Nephron progenitor cell (in vitro differentiated cells): ENCODE results near the gene BACE2.
"Not testable (repeated sequence)": the region's sequence is repeated elsewhere in the genome, so short reads cannot be mapped to it uniquely, and the experiment has no call there.

Experiments
- DNase-seq: peaks from one replicate; pipeline ENCODE4 v3.0.0; 2021
- H3K27ac Mint-ChIP-seq: 2 replicates; pipeline ENCODE4 v1.8.0; 2021; ENCODE audit warnings: mild to moderate bottlenecking, moderate library complexity, mixed read lengths
- H3K27me3 Mint-ChIP-seq: 2 replicates; pipeline ENCODE4 v1.8.0; 2021; ENCODE audit warnings: mild to moderate bottlenecking, low read depth, mixed read lengths; ENCODE audit not compliant: poor library complexity
- H3K36me3 Mint-ChIP-seq: 2 replicates; pipeline ENCODE4 v1.8.0; 2021; ENCODE audit warnings: low read depth, mixed read lengths
- H3K4me1 Mint-ChIP-seq: 2 replicates; pipeline ENCODE4 v1.8.0; 2021; ENCODE audit warnings: mixed read lengths
- H3K4me3 Mint-ChIP-seq: 2 replicates; pipeline ENCODE4 v1.8.0; 2021; ENCODE audit warnings: mild to moderate bottlenecking, moderate library complexity, mixed read lengths
- H3K9me3 Mint-ChIP-seq: 2 replicates; pipeline ENCODE4 v1.8.0; 2021; ENCODE audit warnings: mild to moderate bottlenecking, moderate library complexity, mixed read lengths
- TF ChIP-seq, protein P1 (sequence below): fragments of 200-600 bp; sonication (generic); IDR thresholded peaks from 2 replicates; pipeline ENCODE4 v1.5.0; 2021; ENCODE audit warnings: antibody characterized with exemption

The BACE2 gene

DNA sequence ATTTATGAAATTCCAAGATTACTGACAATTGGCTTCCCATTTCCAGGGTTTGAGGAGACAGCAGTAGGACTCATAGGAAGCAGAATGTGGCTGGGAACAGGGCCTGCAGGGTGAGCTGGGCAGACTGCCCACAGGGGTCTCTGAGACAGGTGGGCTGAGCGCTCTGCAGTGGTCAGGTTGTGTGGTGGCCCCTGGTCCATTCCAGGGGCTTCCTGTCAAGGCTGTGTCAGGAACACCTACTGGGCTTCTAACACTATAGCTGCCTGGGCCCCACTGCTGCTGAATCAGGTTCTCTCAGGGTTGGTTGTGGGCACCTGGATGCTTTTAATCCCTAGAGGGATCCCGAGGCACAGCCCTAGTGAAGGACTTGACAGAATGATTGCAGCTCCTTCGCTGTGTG, 72.1 kb downstream of the BACE2 start:
- TF ChIP-seq, protein P1, sequence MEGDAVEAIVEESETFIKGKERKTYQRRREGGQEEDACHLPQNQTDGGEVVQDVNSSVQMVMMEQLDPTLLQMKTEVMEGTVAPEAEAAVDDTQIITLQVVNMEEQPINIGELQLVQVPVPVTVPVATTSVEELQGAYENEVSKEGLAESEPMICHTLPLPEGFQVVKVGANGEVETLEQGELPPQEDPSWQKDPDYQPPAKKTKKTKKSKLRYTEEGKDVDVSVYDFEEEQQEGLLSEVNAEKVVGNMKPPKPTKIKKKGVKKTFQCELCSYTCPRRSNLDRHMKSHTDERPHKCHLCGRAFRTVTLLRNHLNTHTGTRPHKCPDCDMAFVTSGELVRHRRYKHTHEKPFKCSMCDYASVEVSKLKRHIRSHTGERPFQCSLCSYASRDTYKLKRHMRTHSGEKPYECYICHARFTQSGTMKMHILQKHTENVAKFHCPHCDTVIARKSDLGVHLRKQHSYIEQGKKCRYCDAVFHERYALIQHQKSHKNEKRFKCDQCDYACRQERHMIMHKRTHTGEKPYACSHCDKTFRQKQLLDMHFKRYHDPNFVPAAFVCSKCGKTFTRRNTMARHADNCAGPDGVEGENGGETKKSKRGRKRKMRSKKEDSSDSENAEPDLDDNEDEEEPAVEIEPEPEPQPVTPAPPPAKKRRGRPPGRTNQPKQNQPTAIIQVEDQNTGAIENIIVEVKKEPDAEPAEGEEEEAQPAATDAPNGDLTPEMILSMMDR: no peak
- Mint-ChIP-seq H3K27me3 (peaks cover 4% of the 10 kb centered on the region), H3K4me1 (peaks cover 33% of the 10 kb centered on the region), H3K27ac (no peak overlapping the region), H3K9me3 (peaks cover under 1% of the 10 kb centered on the region), H3K4me3 (no peak overlapping the region), H3K36me3 (peaks cover 24% of the 10 kb centered on the region)
- DNase-seq: no peak

- peak overlapping the region; percentile 7 for H3K4me3 Mint-ChIP-seq
- no peak for DNase-seq
- H3K27me3 Mint-ChIP-seq: peaks cover 4% of the 10 kb centered on the region
- peaks cover 3% of the 10 kb centered on the region for H3K9me3 Mint-ChIP-seq
- H3K36me3 Mint-ChIP-seq: peaks cover 33% of the 10 kb centered on the region
- H3K4me1 Mint-ChIP-seq: peaks cover 28% of the 10 kb centered on the region
- peak overlapping the region; percentile 92 for H3K27ac Mint-ChIP-seq
- TF ChIP-seq, protein P1: no peak
Measured at GRCh38 chr21:41241341-41241740, 73.4 kb downstream of the BACE2 start.

GRCh38 chr21:41242238-41242829, 74.4 kb downstream of the BACE2 start:
- TF ChIP-seq, protein P1: no peak
- Mint-ChIP-seq H3K4me1 (peaks cover 30% of the 10 kb centered on the region), H3K36me3 (peaks cover 40% of the 10 kb centered on the region), H3K9me3 (peaks cover 3% of the 10 kb centered on the region), H3K4me3 (no peak overlapping the region), H3K27me3 (peaks cover 4% of the 10 kb centered on the region), H3K27ac (peak overlapping the region; percentile 79)
- no peak for DNase-seq

DNA sequence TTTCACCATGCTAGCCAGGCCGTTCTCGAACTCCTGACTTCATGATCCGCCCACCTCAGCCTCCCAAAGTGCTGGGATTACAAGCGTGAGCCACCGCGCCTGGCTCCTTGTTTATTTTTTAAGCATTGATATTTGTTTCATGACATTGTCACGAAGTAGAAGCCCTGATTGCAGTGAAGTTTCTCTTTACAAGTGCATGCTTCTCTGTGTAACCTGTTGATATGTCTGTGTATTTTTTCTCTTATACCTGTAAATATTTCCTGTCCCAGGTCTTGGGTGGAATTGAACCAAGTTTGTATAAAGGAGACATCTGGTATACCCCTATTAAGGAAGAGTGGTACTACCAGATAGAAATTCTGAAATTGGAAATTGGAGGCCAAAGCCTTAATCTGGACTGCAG, 75.1 kb downstream of the BACE2 start:
- H3K4me1 Mint-ChIP-seq: peaks cover 30% of the 10 kb centered on the region
- peaks cover 3% of the 10 kb centered on the region for H3K9me3 Mint-ChIP-seq
- DNase-seq: no peak
- H3K27ac Mint-ChIP-seq: no peak overlapping the region
- TF ChIP-seq, protein P1: no peak
- no peak overlapping the region for H3K4me3 Mint-ChIP-seq
- H3K27me3 Mint-ChIP-seq: peaks cover 4% of the 10 kb centered on the region
- H3K36me3 Mint-ChIP-seq: peaks cover 38% of the 10 kb centered on the region

DNA sequence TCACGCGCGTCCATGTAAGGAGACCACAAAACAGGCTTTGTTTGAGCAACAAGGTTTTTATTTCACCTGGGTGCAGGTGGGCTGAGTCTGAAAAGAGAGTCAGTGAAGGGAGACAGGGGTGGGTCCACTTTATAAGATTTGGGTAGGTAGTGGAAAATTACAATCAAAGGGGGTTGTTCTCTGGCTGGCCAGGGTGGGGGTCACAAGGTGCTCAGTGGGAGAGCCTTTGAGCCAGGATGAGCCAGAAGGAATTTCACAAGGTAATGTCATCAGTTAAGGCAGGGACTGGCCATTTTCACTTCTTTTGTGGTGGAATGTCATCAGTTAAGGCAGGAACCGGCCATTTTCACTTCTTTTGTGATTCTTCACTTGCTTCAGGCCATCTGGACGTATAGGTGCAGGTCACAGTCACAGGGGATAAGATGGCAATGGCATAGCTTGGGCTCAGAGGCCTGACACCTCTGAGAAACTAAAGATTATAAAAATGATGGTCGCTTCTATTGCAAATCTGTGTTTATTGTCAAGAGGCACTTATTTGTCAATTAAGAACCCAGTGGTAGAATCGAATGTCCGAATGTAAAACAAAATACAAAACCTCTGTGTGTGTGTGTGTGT, 76.4 kb downstream of the BACE2 start:
- Mint-ChIP-seq H3K36me3 (peaks cover 44% of the 10 kb centered on the region), H3K4me1 (peaks cover 30% of the 10 kb centered on the region)
- H3K27me3 Mint-ChIP-seq, H3K27ac Mint-ChIP-seq, DNase-seq, H3K9me3 Mint-ChIP-seq, H3K4me3 Mint-ChIP-seq: not testable (repeated sequence)

DNA sequence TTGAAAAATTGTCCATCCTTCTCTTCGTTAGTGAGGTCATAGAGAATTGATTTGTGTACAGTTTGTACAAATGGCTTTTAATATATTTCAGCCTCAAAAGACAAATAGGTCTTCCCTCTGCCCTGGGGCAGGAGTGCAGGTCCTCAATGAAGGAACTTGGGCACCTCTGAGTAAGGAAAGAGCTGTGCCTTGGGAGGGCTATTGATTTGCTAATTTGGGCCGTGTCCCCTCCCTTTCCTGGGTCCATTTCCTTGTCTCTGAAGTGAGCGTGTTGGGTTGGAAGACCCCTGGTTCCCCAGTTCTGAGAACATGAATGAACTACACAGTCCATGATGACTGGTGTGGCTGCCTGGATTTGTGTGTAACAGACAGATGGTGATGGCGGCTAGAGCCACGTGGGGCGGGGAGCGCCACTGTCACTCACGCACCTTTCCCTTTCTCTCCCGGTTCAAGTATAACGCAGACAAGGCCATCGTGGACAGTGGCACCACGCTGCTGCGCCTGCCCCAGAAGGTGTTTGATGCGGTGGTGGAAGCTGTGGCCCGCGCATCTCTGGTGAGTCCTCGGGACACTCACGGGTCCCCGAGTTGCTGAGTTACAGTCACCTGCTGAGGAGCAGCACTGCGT, 77.7 kb downstream of the BACE2 start:
- TF ChIP-seq, protein P1: no peak
- Mint-ChIP-seq H3K4me1 (peaks cover 23% of the 10 kb centered on the region), H3K27ac (no peak overlapping the region), H3K27me3 (peaks cover 8% of the 10 kb centered on the region), H3K9me3 (peaks cover 3% of the 10 kb centered on the region), H3K36me3 (peaks cover 50% of the 10 kb centered on the region), H3K4me3 (no peak overlapping the region)
- DNase-seq: no peak
